ENCODE measurements around the gene RFPL3. TPM values are rescaled to one million over a fixed set of nuclear protein-coding genes. Genes with fewer than 3 reads are reported as not detected.
A peak's percentile ranks its signal among the peaks of the same experiment; 100 is the strongest.

The RFPL3 gene
- total and polyA plus RNA-seq, 9 donors: 0.06 TPM; not detected in 8

GRCh38 chr22:32311551-32312071 is 46.1 kb upstream of the RFPL3 start:
- no peak for TF ChIP-seq EP300 (IDR thresholded peaks at IDR 0.05)
- no peak for TF ChIP-seq CTCF (IDR thresholded peaks at IDR 0.05)
- no peak for TF ChIP-seq POLR2A (IDR thresholded peaks at IDR 0.05)
- intact Hi-C loops (cut with DNase I): no loop called here
- Histone ChIP-seq H3K4me3 (no peak overlapping the region), H3K27me3 (no peaks in the 10 kb centered on the region), H3K27ac (no peak overlapping the region), H3K4me1 (ENCODE audit: insufficient read depth) (no peaks in the 10 kb centered on the region), H3K9me3 (no peaks in the 10 kb centered on the region), H3K36me3 (no peaks in the 10 kb centered on the region)
- 73 to 83% (median 79%) methylated on average over 11 of the region's 11 CpGs for WGBS, 3 donors
- no peak for DNase-seq

DNA sequence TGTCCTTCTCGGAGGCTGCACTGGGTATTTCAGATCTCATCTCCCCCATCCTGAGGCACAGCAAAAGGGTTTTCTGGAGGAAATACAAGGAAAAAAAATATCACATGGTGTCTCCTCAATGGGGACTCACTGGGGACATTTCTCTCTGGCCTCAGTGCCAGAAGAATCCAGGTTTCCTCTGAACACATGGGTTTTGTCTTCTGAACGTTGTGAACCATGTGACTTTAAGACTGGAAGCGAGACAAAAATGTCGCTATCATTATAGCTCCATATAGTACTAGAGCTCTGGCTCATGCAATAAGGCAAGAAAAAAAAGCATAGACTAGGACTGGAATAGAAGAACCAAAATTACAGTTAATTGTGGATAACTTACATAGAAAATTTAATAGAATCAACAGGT is 44.9 kb upstream of the RFPL3 start:
- TF ChIP-seq EP300 (IDR thresholded peaks at IDR 0.05): no peak
- TF ChIP-seq CTCF (IDR thresholded peaks at IDR 0.05): no peak
- no peak for TF ChIP-seq POLR2A (IDR thresholded peaks at IDR 0.05)

DNA sequence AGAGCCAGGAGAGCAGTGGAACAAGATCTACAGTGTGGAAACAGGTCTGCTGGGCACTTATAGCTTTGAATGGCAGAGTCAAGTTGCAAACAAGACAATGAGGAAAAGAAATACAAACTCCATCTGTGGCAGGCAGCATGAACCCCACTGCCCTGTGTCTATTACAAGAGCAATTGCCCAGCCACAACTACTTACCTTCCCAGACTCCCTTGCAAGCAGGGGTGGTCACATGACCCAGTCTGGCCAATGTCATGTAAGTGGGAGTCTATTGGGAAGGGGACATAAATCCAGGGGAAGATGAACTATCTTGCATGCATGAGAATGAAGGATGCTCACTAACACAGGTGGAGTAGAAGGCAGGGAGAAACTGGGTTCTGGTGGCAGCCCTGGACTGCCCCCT is 44.1 kb upstream of the RFPL3 start:
- H3K4me1 ChIP-seq (ENCODE audit: insufficient read depth): no peaks in the 10 kb centered on the region
- intact Hi-C loops (cut with DNase I): no loop called here
- no peak for TF ChIP-seq EP300 (IDR thresholded peaks at IDR 0.05)
- TF ChIP-seq POLR2A (IDR thresholded peaks at IDR 0.05): no peak
- no peak for TF ChIP-seq CTCF (IDR thresholded peaks at IDR 0.05)

More for the DNA sequence above, 44.9 kb upstream of the RFPL3 start:
- Histone ChIP-seq H3K4me3 (no peak overlapping the region), H3K27me3 (no peaks in the 10 kb centered on the region), H3K36me3 (no peaks in the 10 kb centered on the region), H3K9me3 (no peaks in the 10 kb centered on the region), H3K4me1 (ENCODE audit: insufficient read depth) (no peaks in the 10 kb centered on the region), H3K27ac (no peak overlapping the region)
- intact Hi-C loops (cut with DNase I): no loop called here
- 79 to 84% (median 83%) methylated on average over 4 of the region's 4 CpGs for WGBS, 3 donors
- no peak for DNase-seq

GRCh38 chr22:32317524-32317923 is 40.1 kb upstream of the RFPL3 start:
- no peaks in the 10 kb centered on the region for H3K9me3 ChIP-seq
- intact Hi-C loops (cut with DNase I): no loop called here
- 0 to 31% (median 22%) methylated on average over 1 of the region's 1 CpG for WGBS, 3 donors
- no peaks in the 10 kb centered on the region for H3K36me3 ChIP-seq
- H3K4me3 ChIP-seq: no peak overlapping the region
- H3K27me3 ChIP-seq: no peaks in the 10 kb centered on the region
- no peak for TF ChIP-seq POLR2A (IDR thresholded peaks at IDR 0.05)
- TF ChIP-seq EP300 (IDR thresholded peaks at IDR 0.05): no peak
- TF ChIP-seq CTCF (IDR thresholded peaks at IDR 0.05): no peak
- peak in 1 of 5 donors; percentile 2 for DNase-seq
- no peak overlapping the region for H3K27ac ChIP-seq
- no peaks in the 10 kb centered on the region for H3K4me1 ChIP-seq (ENCODE audit: insufficient read depth)

More for the DNA sequence above, 44.1 kb upstream of the RFPL3 start:
- no peaks in the 10 kb centered on the region for H3K36me3 ChIP-seq
- H3K9me3 ChIP-seq: no peaks in the 10 kb centered on the region
- no peaks in the 10 kb centered on the region for H3K27me3 ChIP-seq
- no peak for DNase-seq
- no peak overlapping the region for H3K27ac ChIP-seq
- no peak overlapping the region for H3K4me3 ChIP-seq
